ENCODE measurements around the gene COMT.

- TF ChIP-seq POLR2A (IDR thresholded peaks at IDR 0.05) (no peak), CTCF (IDR thresholded peaks at IDR 0.05) (peak in 2 of 4 experiments; percentile 31 to 49)
These were observed 75.4 kb downstream of the COMT start, which contains the start of gene ARVCF for GRCh38 chr22:20016734-20017621.
